Measurements from ENCODE around the gene HNRNPDL.
"Not testable (repeated sequence)": the region's sequence is repeated elsewhere in the genome, so short reads cannot be mapped to it uniquely, and the experiment has no call there.

Gene HNRNPDL

DNA sequence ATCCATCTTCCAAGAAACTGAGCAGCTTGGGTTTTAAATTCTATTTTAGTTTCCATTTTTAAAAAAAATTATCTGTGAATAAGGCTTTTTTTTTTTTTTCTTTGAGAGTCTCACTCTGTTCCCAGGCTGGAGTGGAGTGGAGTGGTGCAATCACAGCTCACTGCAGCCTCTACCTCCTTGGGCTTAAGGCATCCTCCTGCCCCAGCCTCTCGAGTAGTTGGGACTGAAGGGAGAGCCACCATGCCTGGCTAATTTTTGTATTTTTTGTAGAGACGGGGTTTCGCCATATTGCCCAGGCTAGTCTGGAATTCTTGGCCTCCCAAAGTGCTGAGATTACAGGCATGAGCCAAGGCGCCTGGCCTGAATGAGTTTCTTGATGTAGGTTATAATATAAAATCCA lies 1.6 kb upstream of the HNRNPDL start:
- no peak for DNase-seq

DNA sequence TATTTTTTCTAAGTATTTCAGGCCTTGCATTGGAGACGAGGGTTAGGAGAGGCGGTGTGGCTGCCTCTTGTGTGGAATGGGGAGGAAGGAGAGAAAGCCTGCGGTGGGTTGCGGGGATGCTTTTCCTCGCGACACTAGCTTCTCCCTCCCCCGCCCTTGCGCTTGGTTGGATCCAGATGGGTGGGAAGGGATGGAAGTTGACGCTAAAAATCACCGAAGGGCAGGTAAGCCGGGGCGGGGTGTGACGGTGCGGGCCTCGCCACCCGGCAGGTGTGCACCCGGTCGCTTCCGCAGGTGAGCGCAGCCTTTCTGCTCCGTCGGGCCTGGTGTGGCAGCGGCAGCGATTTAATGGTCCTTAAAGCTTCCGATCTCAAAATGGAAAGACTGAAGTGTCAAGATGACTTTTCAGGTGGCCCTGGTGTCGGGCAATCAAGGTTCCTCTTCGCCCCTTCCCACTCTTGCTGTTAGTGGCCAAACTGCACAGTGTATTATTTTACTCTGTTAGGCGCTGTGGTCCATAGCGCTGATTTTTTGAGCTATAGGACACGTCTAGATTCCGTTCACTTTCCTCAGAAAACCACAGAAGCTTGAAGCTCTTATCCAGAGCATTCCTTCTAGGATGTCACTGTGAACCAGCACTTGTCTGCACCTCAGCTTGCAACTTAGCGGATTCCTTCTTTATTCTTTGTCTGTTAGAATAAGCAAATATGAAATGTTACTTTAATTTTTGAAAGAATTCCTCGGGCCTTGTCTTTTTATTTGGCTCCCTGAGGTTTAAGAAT lies 893 bp upstream of the HNRNPDL start:
- DNase-seq = peak in 1 of 2 experiments; percentile 58

DNA sequence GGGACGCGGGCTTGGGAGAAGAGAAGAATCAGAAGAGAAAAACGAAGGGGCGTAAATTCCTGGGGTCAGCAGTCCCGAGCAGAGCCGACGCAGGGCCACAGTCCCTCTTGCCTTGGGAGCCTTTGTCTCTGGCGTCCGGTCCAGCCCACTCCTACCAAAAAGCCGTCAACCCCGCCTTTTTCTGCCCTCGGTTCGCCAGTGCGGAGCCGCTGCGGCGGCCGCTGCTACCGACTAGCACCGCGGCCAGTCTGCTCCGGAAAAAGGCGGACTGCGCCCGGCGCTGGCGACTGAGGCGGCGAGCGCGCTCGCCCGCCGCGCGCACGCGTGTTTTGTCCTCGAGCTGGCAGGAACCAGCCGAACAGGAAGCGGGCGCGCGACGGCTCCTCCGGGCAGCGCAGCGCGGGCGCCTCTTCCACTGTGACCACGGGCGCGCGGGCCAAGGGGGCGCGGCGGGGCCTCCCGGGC lies 502 bp downstream of the HNRNPDL start:
- DNase-seq = no peak

DNA sequence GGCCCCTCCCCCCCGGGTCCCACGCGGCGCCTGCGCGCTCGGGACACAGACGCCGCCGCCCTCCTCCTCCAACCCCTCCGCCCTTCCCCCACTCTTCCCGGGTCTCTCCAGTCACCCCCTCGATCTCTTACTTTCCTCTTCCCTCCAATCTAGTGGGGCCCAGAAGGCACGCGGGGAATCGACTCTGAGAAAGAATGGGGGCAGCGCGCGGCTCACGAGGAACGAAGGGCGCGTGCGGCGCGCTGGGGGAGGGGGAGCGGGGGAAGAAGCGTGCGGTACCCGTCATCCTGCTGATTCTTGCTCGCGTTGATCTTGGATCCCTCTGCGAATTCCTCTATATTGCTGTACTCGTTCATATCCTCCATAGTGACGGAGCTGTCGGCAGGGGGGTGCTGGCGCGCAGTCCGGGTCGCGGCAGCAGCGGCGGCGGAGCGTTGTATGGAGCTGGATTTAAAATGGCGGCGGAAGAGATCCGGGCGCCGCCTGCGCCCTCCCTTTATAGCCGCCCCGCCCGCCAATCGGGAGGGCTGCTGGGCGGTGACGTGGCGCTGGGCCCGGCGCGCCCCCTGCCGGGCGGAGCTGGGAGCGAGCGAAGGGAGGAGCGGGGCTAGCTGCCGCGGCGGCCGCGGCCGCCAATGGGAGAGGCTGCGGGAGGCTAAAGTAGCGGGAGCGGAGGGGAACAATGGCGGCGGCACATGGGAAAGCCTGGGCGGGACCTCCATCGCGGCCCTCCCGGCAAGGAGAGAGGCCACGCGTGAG lies 1.1 kb downstream of the HNRNPDL start:
- DNase-seq = peak; percentile 84 to 87

DNA sequence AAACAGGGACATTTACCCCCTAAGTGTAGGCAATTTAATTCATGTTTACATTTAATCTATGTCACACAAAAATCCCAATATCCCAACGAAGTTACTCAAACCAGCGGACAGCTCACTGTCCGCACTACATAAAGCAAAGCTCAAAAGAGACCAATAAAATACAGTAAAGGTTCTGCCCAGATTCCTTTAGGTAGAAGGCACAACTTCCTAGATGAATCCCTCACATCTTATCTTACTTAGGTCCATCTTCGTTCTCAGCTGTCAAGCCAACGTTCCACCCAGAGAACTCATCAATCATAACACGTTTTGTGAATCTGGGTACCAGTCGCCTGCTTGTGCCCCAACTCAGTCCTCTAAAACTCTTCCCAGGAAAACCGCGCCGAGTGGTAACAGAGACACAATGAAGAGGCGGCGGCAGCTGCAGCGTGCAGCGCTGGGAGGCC lies 1.7 kb downstream of the HNRNPDL start:
- DNase-seq = peak in 1 of 2 experiments; percentile 52

DNA sequence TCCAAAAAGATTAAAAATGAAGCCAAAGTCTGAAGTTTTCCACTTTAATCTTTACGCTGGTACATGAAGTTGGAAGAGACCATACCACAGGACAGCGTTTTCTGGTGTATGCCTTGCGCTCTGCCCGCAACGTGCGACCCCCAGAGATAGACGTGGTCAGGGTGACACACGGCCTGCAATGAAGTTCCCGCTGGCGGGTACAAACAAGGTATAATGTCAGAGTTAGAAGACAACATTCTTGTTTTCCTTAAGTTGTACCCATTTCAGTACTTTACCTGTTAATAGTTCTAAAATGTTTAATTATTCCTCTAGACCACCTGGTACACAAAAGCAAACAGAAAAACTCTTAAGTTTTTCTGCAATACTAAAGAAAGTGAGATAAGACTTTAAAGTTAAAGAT lies 4.8 kb downstream of the HNRNPDL start:
- no peak for DNase-seq

DNA sequence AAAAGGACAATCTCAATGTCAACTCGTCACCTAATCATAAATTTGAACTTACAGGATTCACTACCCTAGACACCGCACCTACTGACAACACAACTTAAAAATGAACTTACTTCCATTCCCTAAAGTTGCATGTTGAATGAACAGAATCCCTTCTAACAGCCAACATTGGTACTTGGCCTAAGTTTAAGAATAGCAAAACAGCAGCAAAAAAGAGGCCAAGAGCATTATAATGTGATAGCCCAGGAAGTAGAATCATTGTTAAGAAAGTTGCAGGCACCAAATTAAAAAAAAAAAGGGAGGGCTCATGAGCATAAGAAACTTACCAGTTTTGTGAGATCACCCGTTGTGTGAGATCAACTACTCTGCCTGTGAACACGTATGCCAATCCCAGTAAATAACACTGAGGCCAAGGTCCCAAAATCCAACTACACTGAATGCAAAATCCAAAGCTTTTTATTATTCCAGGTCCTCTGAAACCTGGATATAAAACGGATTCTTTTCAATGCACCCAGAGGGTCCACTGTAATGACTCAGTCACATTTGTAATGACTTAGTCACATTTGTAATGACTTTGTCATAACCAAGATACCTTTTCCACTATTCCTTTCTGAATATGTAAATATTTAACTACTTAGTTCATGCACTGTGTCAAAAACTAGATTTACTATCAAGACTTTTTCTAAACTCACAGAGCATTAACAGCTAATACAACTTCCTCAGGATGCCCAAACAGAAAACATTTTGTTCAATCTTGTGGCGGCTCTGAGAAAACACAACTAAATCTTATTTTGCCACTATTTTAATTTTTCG lies 6.8 kb downstream of the HNRNPDL start:
- DNase-seq = no peak

DNA sequence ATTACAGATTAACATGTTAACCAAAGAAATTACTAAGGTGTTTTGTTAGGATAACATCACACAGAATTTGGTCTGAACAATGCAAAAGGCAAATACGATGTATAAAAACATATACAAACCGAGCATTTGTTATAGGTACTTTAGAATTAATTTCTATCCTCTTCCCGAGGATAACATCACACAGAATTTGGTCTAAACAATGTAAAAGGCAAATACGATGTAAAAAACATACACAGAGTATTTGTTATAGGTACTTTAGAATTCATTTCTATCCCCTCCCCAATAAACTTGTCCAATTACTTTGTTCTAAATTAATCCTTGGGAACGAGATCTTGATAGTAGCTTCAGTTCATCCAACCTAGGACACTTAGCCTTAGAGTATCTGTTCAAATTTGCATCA lies 7.6 kb downstream of the HNRNPDL start:
- no peak for DNase-seq

DNA sequence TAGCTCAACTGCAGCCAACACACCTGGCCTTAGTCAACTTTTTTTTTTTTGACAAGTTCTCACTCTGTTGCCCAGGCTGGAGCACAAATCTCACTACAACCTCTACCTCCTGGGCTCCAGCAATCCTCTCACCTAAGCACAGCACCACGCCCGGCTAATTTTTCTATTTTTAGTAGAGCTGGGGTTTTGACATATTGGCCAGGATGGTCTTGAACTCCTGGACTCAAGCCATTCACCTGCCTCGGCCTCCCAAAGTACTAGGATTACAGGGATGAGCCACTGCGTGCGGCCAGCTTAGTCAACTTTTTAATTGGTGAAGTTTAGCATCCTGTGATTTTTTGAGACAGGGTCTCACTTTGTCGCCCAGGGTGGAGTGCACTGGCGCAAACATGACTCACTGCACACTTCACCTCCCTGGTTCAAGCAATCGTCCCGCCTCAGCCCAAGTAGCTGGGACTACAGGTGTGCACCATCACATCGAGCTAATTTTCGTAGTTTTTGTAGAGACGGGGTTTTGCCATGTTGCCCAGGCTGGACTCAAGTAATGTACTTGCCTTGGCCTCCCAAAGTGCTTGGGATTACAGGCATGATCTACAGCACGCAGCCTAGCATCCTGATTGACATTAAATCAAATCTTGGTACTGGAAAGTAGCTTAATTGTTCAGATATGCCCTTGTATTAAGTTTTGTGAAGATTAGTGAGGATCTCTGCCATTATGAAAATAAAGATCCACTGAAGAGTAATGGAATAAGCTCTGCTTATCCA lies 8.3 kb downstream of the HNRNPDL start:
- no peak for DNase-seq

DNA sequence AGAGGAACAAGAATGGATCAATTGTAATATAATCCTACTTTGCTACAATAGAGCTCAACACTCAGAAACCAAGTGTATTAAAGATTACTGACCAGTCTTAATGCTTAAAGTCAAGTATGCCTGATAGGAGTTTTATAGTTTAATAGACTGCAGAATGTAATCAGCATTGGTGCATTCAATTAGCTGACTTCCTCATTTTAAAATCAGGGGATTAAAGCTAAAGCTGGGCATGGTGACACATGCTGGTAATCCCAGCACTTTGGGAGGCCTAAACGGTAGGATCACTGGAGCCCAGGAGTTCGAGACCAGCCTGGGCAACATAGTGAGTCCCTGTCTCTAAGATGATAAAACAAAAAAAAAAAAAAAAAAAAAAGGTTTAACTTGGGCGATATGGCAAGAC lies 10.8 kb downstream of the HNRNPDL start:
- peak in 1 of 2 experiments; percentile 52 for DNase-seq

DNA sequence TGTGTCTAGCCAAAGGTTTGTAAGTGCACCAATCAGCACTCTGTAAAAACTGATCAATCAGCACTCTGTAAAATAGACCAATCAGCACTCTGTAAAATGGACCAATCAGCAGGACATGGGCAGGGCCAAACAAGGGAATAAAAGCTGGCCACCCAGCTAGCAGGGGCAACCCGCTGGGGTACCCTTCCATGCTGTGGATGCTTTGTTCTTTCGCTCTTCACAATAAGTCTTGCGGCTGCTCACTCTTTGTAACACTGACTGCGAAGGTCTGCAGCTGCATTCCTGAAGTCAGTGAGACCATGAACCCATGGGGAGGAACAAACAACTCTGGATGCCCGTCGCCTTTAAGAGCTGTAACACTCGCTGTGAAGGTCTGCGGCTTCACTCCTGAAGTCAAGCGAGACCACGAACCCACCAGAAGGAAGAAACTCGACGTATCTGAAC lies 14.3 kb downstream of the HNRNPDL start:
- no peak for DNase-seq

DNA sequence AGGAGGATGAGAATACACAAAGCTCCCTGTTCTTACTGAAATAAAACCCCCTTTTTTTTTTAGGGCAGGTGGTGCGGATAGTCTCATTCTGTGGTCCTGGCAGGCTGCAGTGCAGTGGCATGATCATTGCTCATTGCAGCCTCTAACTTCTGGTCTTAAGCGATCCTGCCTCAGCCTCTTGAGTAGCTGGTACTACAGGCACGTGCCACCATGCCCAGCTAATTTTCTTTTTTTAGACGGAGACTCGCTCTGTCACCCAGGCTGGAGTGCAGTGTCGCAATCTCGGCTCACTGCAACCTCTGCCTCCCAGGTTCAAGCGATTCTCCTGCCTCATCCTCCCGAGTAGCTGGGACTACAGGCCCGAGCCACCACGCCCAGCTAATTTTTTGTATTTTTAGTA lies 15.2 kb downstream of the HNRNPDL start:
- not testable (repeated sequence) for DNase-seq

DNA sequence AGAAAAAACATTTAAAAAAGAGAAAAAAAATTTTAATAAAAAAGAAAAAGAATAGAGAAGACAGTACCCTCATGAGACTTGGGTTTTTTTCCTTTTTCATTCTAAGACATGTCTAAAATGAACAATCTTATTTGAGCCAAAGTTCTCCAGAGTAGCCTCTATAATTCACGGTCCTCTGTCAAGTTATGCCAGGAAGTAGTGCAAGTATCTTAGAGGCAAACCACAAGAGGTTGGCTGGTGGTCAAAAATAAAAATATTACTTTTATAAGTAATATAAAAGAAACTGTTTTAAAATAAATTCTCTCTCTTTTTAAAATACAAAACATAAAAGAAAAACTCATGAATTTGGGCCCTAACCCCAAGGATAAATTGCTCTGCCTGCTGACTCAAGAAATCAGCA lies 26.5 kb downstream of the HNRNPDL start:
- DNase-seq = no peak

DNA sequence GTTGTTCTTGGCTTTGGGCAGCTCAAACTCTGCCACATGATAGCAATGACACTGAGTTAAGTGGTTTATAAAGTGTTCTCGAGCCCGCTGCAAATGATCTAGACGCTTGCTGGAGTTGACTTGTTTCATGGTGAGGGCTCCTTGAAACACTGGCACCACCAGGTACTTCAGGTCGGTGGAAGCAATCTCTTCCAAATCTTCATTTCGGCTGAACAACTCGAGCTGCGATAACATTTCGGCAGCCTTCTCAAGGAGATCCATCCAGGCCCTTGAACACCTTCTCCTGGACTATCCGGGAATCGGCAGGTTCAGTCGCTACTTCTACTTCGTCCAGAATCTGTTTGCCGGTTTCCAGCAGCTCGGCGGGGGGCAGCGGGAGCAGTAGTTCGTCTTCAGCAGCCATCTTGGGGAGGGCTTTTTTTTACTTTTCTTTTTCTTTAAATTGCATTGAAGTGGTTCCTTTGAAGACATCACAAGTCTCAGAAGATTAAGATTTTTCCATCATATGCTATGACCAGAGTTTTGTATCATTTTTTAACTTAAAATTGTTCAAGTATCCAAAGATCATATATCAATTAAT lies 28.0 kb downstream of the HNRNPDL start:
- DNase-seq = no peak

DNA sequence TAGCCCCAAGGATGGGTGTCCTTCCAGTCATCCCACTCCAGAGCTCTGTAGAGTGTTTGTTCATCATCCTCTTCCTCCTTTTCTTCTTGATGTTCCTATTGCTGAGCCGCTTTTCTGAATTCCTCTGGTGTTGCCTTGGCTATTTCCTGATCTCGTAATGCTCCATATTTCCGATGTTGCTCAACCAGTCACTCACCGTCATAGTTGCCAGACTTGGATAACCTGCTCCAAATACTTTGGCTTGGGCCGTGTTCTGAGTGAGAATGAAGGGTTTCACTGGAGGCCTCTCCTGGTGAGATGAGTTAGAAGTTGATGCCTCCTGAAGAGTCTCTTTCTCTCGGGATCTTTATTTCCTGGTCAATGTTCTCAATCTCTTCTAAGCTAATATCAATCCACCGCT lies 28.7 kb downstream of the HNRNPDL start:
- no peak for DNase-seq

DNA sequence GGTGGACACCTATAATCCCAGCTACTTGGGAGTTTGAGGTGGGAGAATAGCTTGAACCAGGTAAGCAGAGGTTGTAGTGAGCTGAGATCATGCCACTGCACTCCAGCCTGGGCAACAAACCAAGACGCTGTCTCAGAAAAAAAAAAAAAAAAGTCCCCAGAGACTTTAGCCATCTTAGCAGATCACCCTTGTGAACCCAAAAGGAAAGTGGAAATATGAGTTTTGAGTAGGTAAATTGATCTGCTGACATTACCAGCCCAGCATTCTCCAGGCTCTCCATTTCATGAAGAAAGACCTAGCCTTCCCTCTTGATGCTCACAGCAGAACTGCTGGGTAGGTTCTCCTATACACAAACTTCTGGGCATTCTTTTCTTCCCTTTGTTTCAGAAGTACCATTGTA lies 32.0 kb downstream of the HNRNPDL start:
- no peak for DNase-seq

DNA sequence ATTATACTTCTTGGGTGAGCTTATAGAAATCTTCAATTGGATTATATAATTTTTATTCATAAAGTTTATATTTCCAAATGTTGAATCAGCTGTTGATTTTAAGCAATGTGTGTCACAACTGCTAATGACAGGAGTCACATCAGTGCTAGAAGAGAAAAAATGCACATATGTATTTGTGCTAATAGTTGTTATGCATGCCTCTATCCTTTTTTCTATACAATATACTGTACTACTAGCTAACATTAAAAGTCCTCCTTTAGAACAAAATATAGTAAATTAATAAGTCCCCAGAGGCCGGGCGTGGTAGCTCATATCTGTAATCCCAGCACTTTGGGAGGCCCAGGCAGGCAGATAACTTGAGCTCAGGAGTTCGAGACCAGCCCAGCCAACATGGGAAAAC lies 32.7 kb downstream of the HNRNPDL start:
- no peak for DNase-seq

DNA sequence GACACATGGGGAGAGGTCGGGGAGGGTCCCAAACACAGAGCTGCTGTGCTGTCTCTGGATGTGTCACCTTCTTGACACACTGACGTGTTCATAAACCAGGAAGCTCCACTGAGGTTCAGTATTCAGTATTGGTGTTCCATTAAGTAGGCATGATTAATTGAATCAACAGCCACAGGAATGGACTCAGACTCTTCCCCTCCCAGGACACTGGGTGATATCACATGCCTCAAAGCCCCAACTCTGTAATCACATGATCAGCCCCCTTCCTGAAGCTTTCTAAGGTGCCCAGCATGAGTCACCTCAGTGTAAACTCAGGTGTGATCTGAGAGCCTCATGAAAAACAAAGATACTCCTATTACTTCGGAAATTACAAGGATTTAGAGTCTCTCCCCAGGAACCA lies 35.4 kb downstream of the HNRNPDL start:
- DNase-seq = no peak

DNA sequence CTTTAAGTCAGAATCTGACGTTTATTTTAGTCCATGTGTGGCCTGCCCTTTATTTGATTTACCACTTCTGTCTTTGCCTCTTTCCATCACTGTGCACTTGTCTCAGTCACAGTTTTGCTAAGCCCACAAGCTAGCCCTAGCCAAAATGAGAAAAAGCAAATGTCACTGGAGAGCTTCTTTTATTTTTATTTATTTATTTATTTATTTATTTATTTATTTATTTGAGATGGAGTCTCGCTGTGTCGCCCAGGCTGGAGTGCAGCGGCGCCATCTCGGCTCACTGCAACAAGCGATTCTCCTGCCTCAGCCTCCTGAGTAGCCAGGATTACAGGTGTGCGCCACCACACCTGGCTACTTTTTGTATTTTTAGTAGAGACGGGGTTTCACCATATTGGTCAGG lies 40.2 kb downstream of the HNRNPDL start:
- DNase-seq = not testable (repeated sequence)

DNA sequence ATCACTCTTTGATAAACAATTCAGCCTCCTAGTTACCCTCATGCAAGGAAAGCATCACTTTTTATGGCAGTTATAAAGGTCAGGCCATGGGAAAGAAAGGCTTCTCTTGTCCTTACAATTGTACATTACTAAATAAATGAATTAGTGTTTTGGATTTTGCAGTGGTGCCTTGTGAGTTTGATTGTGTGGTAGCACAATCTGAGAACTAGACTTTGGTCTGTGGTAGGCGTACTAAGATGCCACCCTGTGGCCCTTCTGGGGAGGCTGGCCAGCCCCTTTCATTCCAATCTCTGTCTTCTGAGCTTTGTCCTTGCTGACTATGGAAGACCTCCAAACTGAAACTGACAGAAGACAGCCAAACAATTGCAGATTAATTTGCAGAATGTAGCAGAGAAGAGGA lies 41.9 kb downstream of the HNRNPDL start:
- peak in 1 of 2 experiments; percentile 13 for DNase-seq

DNA sequence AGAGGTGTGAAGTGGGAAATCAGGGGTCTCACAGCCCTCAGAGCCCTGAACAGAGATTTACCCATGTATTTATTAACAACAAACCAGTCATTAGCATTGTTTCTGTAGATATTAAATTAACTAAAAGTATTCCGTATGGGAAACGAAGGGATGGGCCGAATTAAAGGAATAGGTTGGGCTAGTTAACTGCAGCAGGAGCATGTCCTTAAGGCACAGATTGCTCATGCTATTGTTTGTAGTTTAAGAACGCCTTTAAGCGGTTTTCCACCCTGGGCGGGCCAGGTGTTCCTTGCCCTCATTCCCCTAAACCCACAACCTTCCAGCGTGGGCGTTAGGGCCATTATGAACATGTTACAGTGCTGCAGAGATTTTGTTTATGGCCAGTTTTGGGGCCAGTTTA lies 44.0 kb downstream of the HNRNPDL start:
- DNase-seq = not testable (repeated sequence)

DNA sequence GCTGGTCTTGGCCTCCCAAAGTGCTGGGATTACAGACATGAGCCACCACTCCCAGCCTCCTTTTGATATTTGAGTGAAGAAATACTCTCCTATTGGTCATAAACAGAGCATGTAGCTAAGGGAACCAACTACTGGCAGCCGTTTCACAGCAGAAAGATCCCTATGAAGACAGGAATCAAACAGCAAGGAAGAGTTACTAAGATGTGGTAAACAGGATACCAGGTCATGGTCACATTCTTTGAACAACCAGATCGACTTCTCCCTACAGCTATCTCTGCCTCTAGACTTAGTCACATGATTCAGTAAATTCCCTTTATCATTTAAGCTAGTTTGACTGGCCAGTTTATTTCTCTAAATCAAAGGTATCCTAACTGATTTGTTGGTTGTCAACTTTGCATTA lies 47.5 kb downstream of the HNRNPDL start:
- DNase-seq = no peak

Measured in Kasumi-1 (cell line).